Hepatocyte (in vitro differentiated cells): Measurements from ENCODE around the gene NDUFS6.

Source experiments
- EZH2 ChIP-seq: fragments of 200-600 bp; sonication (generic); IDR thresholded peaks from 2 replicates; pipeline ENCODE4 v1.6.1; 2016; ENCODE audit warnings: antibody characterized with exemption, mild to moderate bottlenecking, borderline replicate concordance
- EZH2phosphoT487 ChIP-seq: fragments of 200-600 bp; sonication (generic); IDR thresholded peaks from one replicate; pipeline ENCODE4 v1.6.1; 2018; ENCODE audit warnings: antibody characterized with exemption, mild to moderate bottlenecking, low read depth, moderate library complexity; ENCODE audit not compliant: unreplicated experiment, severe bottlenecking
- TF ChIP-seq, protein P1 (sequence below): fragments of 200-600 bp; sonication (generic); IDR thresholded peaks from 2 replicates; pipeline ENCODE4 v1.5.1; 2016; ENCODE audit warnings: antibody characterized with exemption, mild to moderate bottlenecking; ENCODE audit not compliant: poor library complexity

DNA sequence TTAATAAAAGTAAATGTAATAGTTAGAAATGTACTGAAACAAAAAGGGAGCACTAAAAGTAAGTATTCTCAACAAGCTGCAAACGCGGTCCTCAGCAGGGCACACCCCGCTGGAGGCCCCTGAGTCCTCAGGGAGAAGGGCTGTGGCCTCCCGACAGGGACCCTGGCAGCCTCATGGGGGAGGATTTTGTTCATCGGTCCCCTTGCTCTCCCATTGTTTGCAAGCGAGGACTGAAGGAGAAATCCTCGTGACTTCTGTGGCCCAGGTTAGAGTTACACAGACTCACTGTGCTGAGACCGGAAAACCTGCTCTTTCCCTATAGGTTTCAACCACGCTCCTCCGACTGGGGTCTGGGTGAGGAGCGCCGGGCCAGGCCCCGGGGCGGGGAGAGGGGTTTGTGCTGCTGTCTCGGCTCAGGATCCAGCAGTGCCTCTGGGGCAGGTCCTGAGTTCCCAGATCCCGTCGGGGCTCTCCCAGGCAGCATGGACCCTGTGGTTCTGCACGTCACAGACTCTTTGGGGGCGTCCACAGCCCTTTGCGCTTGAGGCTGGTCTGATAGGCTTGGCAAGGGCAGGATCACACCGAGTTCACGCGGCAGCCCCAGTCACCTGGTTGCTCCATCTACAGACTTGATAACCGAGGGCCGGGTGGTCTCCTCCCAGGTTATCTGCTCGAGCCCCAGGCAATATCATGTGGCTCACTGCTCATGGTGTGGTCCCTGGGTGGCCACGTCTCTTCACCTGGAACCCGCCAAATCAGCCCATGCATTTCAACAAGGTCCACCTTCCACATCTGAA is 40.4 kb upstream of the NDUFS6 start:
- TF ChIP-seq, protein P1, sequence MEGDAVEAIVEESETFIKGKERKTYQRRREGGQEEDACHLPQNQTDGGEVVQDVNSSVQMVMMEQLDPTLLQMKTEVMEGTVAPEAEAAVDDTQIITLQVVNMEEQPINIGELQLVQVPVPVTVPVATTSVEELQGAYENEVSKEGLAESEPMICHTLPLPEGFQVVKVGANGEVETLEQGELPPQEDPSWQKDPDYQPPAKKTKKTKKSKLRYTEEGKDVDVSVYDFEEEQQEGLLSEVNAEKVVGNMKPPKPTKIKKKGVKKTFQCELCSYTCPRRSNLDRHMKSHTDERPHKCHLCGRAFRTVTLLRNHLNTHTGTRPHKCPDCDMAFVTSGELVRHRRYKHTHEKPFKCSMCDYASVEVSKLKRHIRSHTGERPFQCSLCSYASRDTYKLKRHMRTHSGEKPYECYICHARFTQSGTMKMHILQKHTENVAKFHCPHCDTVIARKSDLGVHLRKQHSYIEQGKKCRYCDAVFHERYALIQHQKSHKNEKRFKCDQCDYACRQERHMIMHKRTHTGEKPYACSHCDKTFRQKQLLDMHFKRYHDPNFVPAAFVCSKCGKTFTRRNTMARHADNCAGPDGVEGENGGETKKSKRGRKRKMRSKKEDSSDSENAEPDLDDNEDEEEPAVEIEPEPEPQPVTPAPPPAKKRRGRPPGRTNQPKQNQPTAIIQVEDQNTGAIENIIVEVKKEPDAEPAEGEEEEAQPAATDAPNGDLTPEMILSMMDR, result no peak
- TF ChIP-seq EZH2 (no peak), EZH2phosphoT487 (no peak)
